Measurements from ENCODE around the gene TTC9B. TPM values are rescaled to one million over a fixed set of nuclear protein-coding genes. Genes with fewer than 3 reads are reported as not detected.
"Not testable (repeated sequence)": the region's sequence is repeated elsewhere in the genome, so short reads cannot be mapped to it uniquely, and the experiment has no call there.

Gene TTC9B
- total RNA-seq, 1 donor from 2014 or later, result not detected

DNA sequence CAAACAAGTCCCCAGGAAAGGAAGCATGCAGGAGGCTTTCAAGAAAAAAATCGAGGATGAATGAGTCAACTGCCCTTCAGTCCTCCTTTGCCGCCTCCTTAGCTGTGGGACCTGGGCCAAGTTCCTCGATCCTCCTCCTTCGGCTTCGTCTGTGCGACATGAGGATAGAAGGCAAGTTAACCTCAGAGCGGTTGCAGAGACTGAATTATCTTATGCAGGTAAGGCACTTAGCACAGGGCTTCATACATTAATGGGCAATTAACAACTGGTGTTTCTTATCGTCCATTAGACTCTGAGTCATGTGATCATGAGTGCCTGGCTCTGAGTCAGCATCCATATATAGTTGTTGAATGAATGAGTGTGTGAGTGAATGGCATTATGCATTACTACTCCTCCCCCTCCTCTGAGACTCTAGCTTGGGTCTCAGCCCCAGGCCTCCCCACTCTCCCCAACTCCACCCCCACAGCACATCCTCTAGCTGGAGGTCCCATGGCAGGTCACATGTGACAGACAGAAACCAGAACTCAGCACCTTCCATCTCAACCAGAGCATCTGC is 1.6 kb upstream of the TTC9B start:
- no peak overlapping the region for H3K4me3 Mint-ChIP-seq
- DNase-seq (ENCODE audit: low spot score in 2 of 2, unreplicated experiment in 2 of 2), result no peak
- H3K36me3 Mint-ChIP-seq, result no peaks in the 10 kb centered on the region
- peaks cover 5% of the 10 kb centered on the region for H3K9me3 Mint-ChIP-seq
- H3K27ac Mint-ChIP-seq, result no peak overlapping the region
- TF ChIP-seq, protein P1, sequence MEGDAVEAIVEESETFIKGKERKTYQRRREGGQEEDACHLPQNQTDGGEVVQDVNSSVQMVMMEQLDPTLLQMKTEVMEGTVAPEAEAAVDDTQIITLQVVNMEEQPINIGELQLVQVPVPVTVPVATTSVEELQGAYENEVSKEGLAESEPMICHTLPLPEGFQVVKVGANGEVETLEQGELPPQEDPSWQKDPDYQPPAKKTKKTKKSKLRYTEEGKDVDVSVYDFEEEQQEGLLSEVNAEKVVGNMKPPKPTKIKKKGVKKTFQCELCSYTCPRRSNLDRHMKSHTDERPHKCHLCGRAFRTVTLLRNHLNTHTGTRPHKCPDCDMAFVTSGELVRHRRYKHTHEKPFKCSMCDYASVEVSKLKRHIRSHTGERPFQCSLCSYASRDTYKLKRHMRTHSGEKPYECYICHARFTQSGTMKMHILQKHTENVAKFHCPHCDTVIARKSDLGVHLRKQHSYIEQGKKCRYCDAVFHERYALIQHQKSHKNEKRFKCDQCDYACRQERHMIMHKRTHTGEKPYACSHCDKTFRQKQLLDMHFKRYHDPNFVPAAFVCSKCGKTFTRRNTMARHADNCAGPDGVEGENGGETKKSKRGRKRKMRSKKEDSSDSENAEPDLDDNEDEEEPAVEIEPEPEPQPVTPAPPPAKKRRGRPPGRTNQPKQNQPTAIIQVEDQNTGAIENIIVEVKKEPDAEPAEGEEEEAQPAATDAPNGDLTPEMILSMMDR (IDR thresholded peaks at IDR 0.05; ENCODE audit: unreplicated experiment), result no peak
- H3K27me3 Mint-ChIP-seq (ENCODE audit: low read depth), result peaks cover 80% of the 10 kb centered on the region
- peaks cover 6% of the 10 kb centered on the region for H3K4me1 Mint-ChIP-seq

DNA sequence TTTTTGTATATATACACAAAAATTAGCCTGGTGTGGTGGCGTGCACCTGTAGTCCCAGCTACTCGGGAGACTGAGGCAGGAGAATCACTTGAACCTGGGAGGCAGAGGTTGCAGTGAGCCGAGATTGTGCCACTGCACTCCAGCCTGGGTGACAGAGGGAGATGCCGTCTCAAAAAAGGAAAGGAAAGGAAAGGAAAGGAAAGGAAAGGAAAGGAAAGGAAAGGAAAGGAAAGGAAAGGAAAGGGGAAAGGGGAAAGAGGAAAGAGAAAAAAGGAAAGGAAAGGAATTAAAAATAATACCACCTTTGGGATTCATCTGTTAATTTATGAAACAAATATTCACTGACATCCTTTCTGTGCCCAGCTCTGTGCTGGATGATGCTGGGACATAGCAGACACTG is 845 bp upstream of the TTC9B start:
- H3K4me3 Mint-ChIP-seq; H3K36me3 Mint-ChIP-seq; H3K27ac Mint-ChIP-seq; H3K9me3 Mint-ChIP-seq; DNase-seq (ENCODE audit: low spot score in 2 of 2, unreplicated experiment in 2 of 2); H3K4me1 Mint-ChIP-seq: not testable (repeated sequence)
- peaks cover 73% of the 10 kb centered on the region for H3K27me3 Mint-ChIP-seq (ENCODE audit: low read depth)

DNA sequence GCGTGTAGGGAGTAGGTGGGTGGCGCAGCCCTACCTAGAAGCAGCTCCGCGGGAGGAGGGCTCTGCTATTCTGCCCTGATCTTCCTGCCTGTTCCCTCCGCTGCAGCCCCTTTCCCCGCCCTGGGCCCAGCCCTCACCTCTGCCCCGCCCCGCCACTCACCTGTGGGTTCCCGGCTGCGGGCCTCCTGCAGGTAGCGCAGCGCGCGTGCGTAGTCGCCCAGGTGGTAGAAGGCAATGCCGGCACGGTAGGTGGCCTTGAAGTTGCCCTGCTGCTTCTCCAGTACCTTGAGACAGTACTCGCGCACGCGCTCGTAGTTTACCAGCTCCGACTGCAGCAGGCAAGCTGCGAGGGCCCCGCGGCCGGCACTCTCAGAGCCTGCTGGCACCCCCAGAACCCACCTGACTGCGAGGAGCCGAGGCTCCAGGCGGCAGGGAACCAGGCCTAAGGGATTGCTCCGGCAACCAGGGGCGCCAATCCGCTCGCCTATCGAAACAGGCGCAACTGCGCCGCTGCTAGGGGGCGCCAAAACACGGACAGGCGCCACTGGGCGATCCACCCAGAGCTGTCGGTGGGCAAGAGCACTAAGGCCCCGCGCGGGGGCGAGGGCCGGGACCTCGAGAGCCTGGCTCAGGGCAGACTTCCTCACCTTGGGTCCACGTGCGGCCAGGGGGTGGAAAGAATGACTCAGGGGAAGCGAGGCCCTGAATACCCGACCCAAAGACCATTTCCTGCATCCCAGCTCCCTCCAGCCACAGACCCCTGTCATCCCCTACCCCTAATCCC is 965 bp downstream of the TTC9B start:
- H3K27ac Mint-ChIP-seq, result no peak overlapping the region
- DNase-seq (ENCODE audit: low spot score in 2 of 2, unreplicated experiment in 2 of 2), result peak in 1 of 2 experiments; percentile 41
- peaks cover 6% of the 10 kb centered on the region for H3K4me1 Mint-ChIP-seq
- TF ChIP-seq, protein P1 (IDR thresholded peaks at IDR 0.05; ENCODE audit: unreplicated experiment), result no peak
- no peak overlapping the region for H3K4me3 Mint-ChIP-seq
- H3K27me3 Mint-ChIP-seq (ENCODE audit: low read depth), result peaks cover 61% of the 10 kb centered on the region
- H3K9me3 Mint-ChIP-seq, result peaks cover 5% of the 10 kb centered on the region
- peaks cover 10% of the 10 kb centered on the region for H3K36me3 Mint-ChIP-seq

DNA sequence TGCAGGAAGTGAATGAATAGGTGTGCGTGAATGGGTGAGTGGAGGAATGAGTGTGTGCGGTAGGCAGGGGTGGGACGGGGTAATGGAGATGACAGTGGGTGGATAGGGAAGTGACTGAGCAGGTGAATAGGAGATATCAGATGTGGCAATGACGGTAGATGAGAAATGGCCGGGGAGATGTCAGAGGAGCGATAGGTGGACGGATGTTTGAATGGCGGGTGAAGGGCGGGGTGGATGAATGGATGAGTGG is 1.5 kb downstream of the TTC9B start:
- H3K9me3 Mint-ChIP-seq, result no peaks in the 10 kb centered on the region
- TF ChIP-seq, protein P1 (IDR thresholded peaks at IDR 0.05; ENCODE audit: unreplicated experiment), result no peak
- H3K27ac Mint-ChIP-seq, result no peak overlapping the region
- DNase-seq (ENCODE audit: low spot score in 2 of 2, unreplicated experiment in 2 of 2), result no peak
- H3K27me3 Mint-ChIP-seq (ENCODE audit: low read depth), result peaks cover 57% of the 10 kb centered on the region
- peaks cover 12% of the 10 kb centered on the region for H3K36me3 Mint-ChIP-seq
- peaks cover 4% of the 10 kb centered on the region for H3K4me1 Mint-ChIP-seq
- peak overlapping the region; percentile 1 for H3K4me3 Mint-ChIP-seq

DNA sequence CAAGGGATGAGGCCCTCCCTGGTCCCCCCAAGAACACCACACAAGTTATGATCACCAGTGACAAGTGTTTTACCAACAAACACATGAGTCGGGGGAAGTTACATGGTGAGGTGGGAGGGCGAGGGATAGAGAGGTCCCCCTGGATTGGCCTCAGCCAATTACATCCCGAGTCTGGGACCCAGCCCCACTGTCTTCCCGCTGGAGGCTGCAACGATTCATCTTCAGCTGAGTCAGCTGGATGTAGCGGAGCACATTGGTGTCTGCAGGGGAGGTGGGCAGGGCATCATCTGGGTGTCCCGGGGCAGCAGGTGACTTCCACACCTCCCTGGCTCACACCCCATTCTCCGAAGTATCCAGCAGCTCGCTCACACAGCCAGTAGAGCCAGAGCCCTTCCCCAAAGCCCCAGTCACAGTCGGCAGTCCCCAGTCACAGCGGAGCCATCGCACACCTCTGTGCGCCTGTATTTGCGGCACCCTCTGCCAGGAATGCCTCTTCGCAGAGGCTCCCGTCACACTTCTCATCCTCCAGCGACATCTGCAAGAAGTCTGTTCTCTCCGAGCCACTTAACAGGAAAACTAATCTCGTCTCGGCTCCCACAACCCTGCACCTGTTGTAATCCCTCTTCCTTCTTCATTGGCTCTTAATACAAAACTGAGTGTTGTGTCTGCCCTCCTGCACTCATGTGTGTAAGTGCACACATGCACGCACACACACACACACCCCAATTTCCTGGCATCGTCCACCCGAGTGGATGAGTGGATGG is 2.0 kb downstream of the TTC9B start:
- Mint-ChIP-seq H3K27ac (no peak overlapping the region), H3K9me3 (no peaks in the 10 kb centered on the region), H3K36me3 (peaks cover 12% of the 10 kb centered on the region), H3K27me3 (ENCODE audit: low read depth) (peaks cover 52% of the 10 kb centered on the region), H3K4me3 (peak overlapping the region; percentile 1), H3K4me1 (peaks cover 4% of the 10 kb centered on the region)
- TF ChIP-seq, protein P1 (IDR thresholded peaks at IDR 0.05; ENCODE audit: unreplicated experiment), result no peak
- DNase-seq (ENCODE audit: low spot score in 2 of 2, unreplicated experiment in 2 of 2), result no peak

DNA sequence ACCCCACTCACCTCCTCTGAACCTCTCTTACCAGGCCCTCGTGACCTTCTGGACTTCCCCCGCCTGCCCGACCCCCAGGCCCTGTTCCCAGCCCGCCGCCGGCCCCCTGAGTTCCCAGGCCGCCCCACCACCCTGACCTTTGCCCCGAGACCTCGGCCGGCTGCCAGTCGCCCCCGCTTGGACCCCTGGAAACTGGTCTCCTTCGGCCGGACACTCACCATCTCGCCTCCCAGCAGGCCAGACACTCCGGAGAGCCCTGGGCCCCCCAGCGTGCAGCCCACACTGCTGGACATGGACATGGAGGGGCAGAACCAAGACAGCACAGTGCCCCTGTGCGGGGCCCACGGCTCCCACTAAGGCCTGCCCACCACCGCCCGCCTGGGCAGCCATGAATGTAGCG is 3.2 kb downstream of the TTC9B start:
- H3K4me1 Mint-ChIP-seq, result peaks cover 4% of the 10 kb centered on the region
- DNase-seq (ENCODE audit: low spot score in 2 of 2, unreplicated experiment in 2 of 2), result no peak
- H3K4me3 Mint-ChIP-seq, result no peak overlapping the region
- H3K27ac Mint-ChIP-seq, result no peak overlapping the region
- peaks cover 18% of the 10 kb centered on the region for H3K36me3 Mint-ChIP-seq
- peaks cover 40% of the 10 kb centered on the region for H3K27me3 Mint-ChIP-seq (ENCODE audit: low read depth)
- H3K9me3 Mint-ChIP-seq, result no peaks in the 10 kb centered on the region
- TF ChIP-seq, protein P1 (IDR thresholded peaks at IDR 0.05; ENCODE audit: unreplicated experiment), result no peak
